Large intestine (tissue), 3 donors: Measurements from ENCODE around the gene IQCE. TPM values are rescaled to one million over a fixed set of nuclear protein-coding genes. Genes with fewer than 3 reads are reported as not detected.

Experiments
- DNase-seq, 2 donors: peaks; one replicate each; pipeline versions ENCODE4 v3.0.0 to v3.0.0-alpha.2; 2013
- H3K27ac ChIP-seq: one replicate; pipeline ENCODE4 v1.5.1; 2013; ENCODE audit warnings: low read length
- H3K27me3 ChIP-seq: 2 replicates; pipeline ENCODE4 v1.6.1; 2013; ENCODE audit warnings: low read length; ENCODE audit not compliant: control insufficient read depth, insufficient read depth
- H3K36me3 ChIP-seq: 2 replicates; pipeline ENCODE4 v1.6.1; 2013; ENCODE audit warnings: low read length; ENCODE audit not compliant: control insufficient read depth, insufficient read depth
- H3K4me1 ChIP-seq: one replicate; pipeline ENCODE4 v1.6.1; 2013; ENCODE audit warnings: low read length; ENCODE audit not compliant: control insufficient read depth, insufficient read depth
- H3K4me3 ChIP-seq: one replicate; pipeline ENCODE4 v1.5.1; 2013; ENCODE audit warnings: low read length
- H3K9me3 ChIP-seq: one replicate; pipeline ENCODE4 v1.6.1; 2013; ENCODE audit warnings: mild to moderate bottlenecking, low read depth, low read length, moderate library complexity; ENCODE audit not compliant: control insufficient read depth
- WGBS: methylation state at CpG from one replicate; pipeline ENCODE4 v1.1.5; 2013; ENCODE audit warnings: low lambda C conversion rate; ENCODE audit not compliant: insufficient coverage; 5-methylcytosine and 5-hydroxymethylcytosine counted together
- polyA plus RNA-seq: library from polyadenylated mRNA; unstranded; fragments of 120-200 nt; gene quantifications from one replicate; pipeline ENCODE4 v1.2.1, GENCODE V29; 2013

IQCE gene
- polyA plus RNA-seq, 1 donor, result 15.3 TPM

GRCh38 chr7:2621061-2621828, 62.5 kb downstream of the IQCE start:
- H3K27ac ChIP-seq, result peak overlapping the region; percentile 98
- H3K4me3 ChIP-seq, result peak overlapping the region; percentile 57
- no CpG with 5 or more reads among the region's 23 CpGs for WGBS

GRCh38 chr7:2621948-2622640, 63.3 kb downstream of the IQCE start:
- Histone ChIP-seq H3K27me3 (no peaks in the 10 kb centered on the region), H3K4me1 (peaks cover 58% of the 10 kb centered on the region), H3K9me3 (no peaks in the 10 kb centered on the region), H3K36me3 (no peaks in the 10 kb centered on the region), H3K4me3 (peak overlapping the region; percentile 57), H3K27ac (peak overlapping the region; percentile 98)
- DNase-seq, result peak; percentile 98 to 100
- WGBS, result no CpG with 5 or more reads among the region's 12 CpGs

More at GRCh38 chr7:2621061-2621828, 62.5 kb downstream of the IQCE start:
- Histone ChIP-seq H3K36me3 (no peaks in the 10 kb centered on the region), H3K4me1 (peaks cover 67% of the 10 kb centered on the region), H3K9me3 (no peaks in the 10 kb centered on the region), H3K27me3 (no peaks in the 10 kb centered on the region)
- peak; percentile 85 to 94 for DNase-seq

GRCh38 chr7:2622869-2623697, 64.3 kb downstream of the IQCE start:
- Histone ChIP-seq H3K4me3 (peak overlapping the region; percentile 12), H3K27me3 (no peaks in the 10 kb centered on the region), H3K36me3 (no peaks in the 10 kb centered on the region), H3K4me1 (peaks cover 57% of the 10 kb centered on the region), H3K27ac (peak overlapping the region; percentile 98), H3K9me3 (no peaks in the 10 kb centered on the region)
- peak; percentile 95 to 97 for DNase-seq
- no CpG with 5 or more reads among the region's 19 CpGs for WGBS

DNA sequence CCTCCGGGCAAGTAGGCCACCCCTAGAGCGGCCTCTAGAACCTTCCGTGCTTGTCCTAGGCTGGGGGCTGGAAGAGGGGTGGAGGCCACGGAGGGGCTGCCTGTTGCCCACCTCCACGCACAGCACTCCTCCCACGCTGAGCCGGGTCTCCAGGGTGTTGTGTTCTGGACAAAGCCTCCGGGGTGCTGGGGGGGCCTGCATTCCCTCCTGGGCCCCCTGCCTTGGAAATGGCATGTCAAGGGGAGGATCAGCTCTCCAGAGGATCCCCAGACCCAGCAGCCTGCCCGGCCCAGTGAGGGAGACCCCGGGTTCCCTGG, 64.9 kb downstream of the IQCE start:
- H3K4me3 ChIP-seq, result no peak overlapping the region
- H3K9me3 ChIP-seq, result no peaks in the 10 kb centered on the region
- WGBS, result no CpG with 5 or more reads among the region's 10 CpGs
- peaks cover 57% of the 10 kb centered on the region for H3K4me1 ChIP-seq
- no peaks in the 10 kb centered on the region for H3K36me3 ChIP-seq
- H3K27me3 ChIP-seq, result no peaks in the 10 kb centered on the region
- no peak for DNase-seq
- peak overlapping the region; percentile 98 for H3K27ac ChIP-seq

- H3K27ac ChIP-seq, result peak overlapping the region; percentile 98
- H3K27me3 ChIP-seq, result no peaks in the 10 kb centered on the region
- DNase-seq, result peak in 1 of 2 donors; percentile 83
These were observed 65.6 kb downstream of the IQCE start for GRCh38 chr7:2624293-2624886.

DNA sequence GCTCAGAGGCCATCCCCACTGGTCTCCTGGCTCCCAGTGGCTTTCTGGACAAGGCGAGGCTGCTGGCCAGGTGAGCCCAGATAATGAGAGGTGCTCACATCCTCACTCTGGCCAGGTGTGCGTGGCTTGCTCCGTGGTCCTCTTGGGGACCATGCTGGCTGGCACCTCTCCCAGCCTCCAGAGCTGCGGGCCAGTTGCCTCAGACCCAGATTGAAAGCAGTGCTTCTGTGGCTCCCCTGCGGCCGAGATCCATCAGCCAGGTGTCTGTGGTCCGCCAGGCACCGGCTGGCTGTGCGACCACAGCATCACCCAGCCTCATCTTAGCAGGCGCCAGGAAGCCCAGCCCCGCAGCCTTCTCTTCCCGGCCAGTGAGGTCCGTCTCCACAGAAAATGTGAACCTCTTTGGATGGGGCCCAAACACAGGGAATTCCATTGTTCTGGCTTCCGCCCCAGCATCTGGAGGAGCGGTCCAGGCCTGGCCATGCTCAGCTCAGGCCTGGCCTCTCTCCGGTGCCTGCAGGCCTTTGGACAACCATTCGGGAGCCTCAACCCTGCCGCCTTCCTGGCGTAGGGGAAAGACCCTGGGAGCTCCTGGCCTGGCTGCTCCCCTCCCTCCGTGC, 67.8 kb downstream of the IQCE start:
- peaks cover 69% of the 10 kb centered on the region for H3K4me1 ChIP-seq
- H3K27ac ChIP-seq, result peak overlapping the region; percentile 54
- H3K4me3 ChIP-seq, result no peak overlapping the region
- no peaks in the 10 kb centered on the region for H3K9me3 ChIP-seq
- no peaks in the 10 kb centered on the region for H3K36me3 ChIP-seq
- DNase-seq, result no peak
- H3K27me3 ChIP-seq, result no peaks in the 10 kb centered on the region
- WGBS, result no CpG with 5 or more reads among the region's 20 CpGs

More at GRCh38 chr7:2624293-2624886, 65.6 kb downstream of the IQCE start:
- H3K36me3 ChIP-seq, result no peaks in the 10 kb centered on the region
- H3K9me3 ChIP-seq, result no peaks in the 10 kb centered on the region
- H3K4me1 ChIP-seq, result peaks cover 57% of the 10 kb centered on the region
- H3K4me3 ChIP-seq, result no peak overlapping the region
- WGBS, result 75% methylated on average over 2 of the region's 18 CpGs

DNA sequence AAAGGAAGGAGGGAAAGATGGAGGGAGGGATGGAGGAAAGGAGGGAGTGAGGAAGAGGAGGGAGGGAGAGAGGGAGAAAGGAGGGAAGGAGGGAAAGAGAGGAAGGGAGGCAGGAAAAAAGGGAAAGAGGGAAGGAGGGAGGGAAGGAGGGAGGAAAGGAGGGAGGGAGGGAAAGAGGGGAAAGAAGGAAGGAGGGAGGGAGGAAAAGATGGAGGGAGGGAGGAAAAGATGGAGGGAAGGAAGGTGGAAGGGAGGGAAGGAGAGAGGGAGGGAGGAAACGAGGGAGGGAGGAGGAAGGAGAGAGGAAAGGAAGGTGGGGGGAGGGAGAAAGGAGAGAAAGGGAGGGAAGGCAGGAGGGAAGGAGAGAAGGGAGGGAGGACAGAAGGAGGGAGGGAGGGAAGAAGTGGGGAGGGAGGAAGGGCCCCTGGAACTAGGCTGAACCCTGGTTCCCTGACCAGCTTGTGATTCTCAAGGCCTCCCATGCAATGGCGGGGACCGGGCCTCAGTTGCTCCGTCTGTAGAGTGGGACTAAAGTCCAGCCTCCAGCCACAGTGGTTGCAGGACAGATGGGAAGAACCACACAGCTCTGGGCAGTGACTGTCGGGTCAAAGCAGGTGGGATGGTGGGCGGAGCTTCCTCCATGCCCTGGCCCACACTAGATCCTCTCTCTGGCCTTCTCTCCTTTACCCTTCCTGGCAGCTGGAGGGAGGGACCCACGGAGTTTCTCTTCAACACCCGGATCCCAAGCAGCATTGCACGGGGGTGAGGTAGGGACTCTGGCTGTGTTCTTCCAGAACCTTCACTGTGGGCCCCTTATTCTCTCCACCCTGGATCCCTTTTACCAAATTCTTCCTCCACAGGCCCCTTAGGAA, 68.7 kb downstream of the IQCE start:
- H3K9me3 ChIP-seq, result no peaks in the 10 kb centered on the region
- H3K4me1 ChIP-seq, result peaks cover 60% of the 10 kb centered on the region
- H3K4me3 ChIP-seq, result no peak overlapping the region
- DNase-seq, result no peak
- WGBS, result no CpG with 5 or more reads among the region's 9 CpGs
- no peaks in the 10 kb centered on the region for H3K36me3 ChIP-seq
- no peaks in the 10 kb centered on the region for H3K27me3 ChIP-seq
- peak overlapping the region; percentile 54 for H3K27ac ChIP-seq

GRCh38 chr7:2628130-2628482, 69.3 kb downstream of the IQCE start:
- Histone ChIP-seq H3K9me3 (no peaks in the 10 kb centered on the region), H3K36me3 (no peaks in the 10 kb centered on the region), H3K27ac (peak overlapping the region; percentile 50), H3K4me3 (no peak overlapping the region), H3K4me1 (peaks cover 54% of the 10 kb centered on the region), H3K27me3 (no peaks in the 10 kb centered on the region)
- peak in 1 of 2 donors; percentile 65 for DNase-seq
- no CpG with 5 or more reads among the region's 12 CpGs for WGBS

GRCh38 chr7:2628891-2629290, 70.1 kb downstream of the IQCE start:
- peaks cover under 1% of the 10 kb centered on the region for H3K36me3 ChIP-seq
- no peak overlapping the region for H3K4me3 ChIP-seq
- no peaks in the 10 kb centered on the region for H3K27me3 ChIP-seq
- peaks cover 51% of the 10 kb centered on the region for H3K4me1 ChIP-seq
- no peaks in the 10 kb centered on the region for H3K9me3 ChIP-seq
- WGBS, result no CpG with 5 or more reads among the region's 7 CpGs
- H3K27ac ChIP-seq, result no peak overlapping the region
- no peak for DNase-seq
